Duodenal mucosa (tissue), 2 donors: Measurements from ENCODE around the gene CYP26C1.

Source experiments
- H3K27ac ChIP-seq: one replicate; pipeline ENCODE4 v1.7.0; 2013; ENCODE audit warnings: low read depth, low read length
- H3K27me3 ChIP-seq, 2 donors: one replicate each; pipeline ENCODE4 v1.7.0; 2013; ENCODE audit warnings: low read length in 2 of 2, control low read depth in 1 of 2; ENCODE audit not compliant: insufficient read depth in 2 of 2, control insufficient read depth in 1 of 2
- H3K36me3 ChIP-seq, 2 donors: one replicate each; pipeline ENCODE4 v1.7.0; 2013; ENCODE audit warnings: low read length in 2 of 2, control low read depth in 1 of 2; ENCODE audit not compliant: insufficient read depth in 2 of 2, control insufficient read depth in 1 of 2
- H3K4me1 ChIP-seq, 2 donors: one replicate each; pipeline ENCODE4 v1.7.0; 2013; ENCODE audit warnings: low read length in 2 of 2, control low read depth in 1 of 2; ENCODE audit not compliant: insufficient read depth in 2 of 2, control insufficient read depth in 1 of 2
- H3K4me3 ChIP-seq, 2 donors: one replicate each; pipeline ENCODE4 v1.7.0; 2013; ENCODE audit warnings: low read length in 2 of 2, low read depth in 1 of 2
- H3K9ac ChIP-seq, 2 donors: one replicate each; pipeline ENCODE4 v1.7.0; 2013; ENCODE audit warnings: low read length in 2 of 2, low read depth in 1 of 2
- H3K9me3 ChIP-seq, 2 donors: one replicate each; pipeline ENCODE4 v1.7.0; 2013; ENCODE audit warnings: low read length in 2 of 2, control low read depth in 1 of 2; ENCODE audit not compliant: control insufficient read depth in 1 of 2

CYP26C1 gene

DNA sequence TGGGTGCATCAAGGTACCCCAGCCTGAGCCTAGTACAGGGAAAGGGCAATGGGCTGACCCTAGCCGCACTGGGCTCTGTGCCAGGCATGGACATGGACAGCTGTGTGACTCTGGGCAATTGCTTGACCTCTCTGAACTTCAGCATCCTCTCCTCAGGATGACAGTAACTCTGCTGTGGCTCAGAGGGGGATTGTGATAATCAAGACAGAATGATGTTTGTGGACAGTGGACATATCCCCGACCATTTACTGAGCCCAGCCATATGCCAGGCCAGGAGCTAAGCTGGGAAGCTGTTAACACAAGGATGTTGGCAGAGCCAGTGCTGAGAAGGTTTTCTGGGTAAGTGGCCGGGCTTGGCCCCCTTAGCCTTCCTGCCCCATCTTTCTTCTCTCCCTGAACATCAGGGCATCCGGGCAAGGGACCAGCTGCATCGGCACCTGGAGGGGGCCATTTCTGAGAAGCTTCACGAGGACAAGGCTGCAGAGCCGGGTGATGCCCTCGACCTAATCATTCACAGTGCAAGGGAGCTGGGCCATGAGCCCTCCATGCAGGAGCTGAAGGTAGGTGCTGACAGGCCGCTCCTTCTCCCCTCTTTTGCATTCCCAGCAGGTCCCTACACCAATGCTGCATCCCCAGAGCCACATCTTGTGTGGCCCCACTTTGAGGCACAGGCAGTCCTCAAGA, 3.5 kb downstream of the CYP26C1 start:
- peaks cover 74 to 93% of the 10 kb centered on the region in 2 donors for H3K27me3 ChIP-seq
- H3K9ac ChIP-seq: no peak overlapping the region
- no peaks in the 10 kb centered on the region for H3K36me3 ChIP-seq
- H3K9me3 ChIP-seq: no peaks in the 10 kb centered on the region
- H3K4me1 ChIP-seq: peaks cover 10 to 16% of the 10 kb centered on the region in 2 donors
- no peak overlapping the region for H3K27ac ChIP-seq
- no peak overlapping the region for H3K4me3 ChIP-seq

DNA sequence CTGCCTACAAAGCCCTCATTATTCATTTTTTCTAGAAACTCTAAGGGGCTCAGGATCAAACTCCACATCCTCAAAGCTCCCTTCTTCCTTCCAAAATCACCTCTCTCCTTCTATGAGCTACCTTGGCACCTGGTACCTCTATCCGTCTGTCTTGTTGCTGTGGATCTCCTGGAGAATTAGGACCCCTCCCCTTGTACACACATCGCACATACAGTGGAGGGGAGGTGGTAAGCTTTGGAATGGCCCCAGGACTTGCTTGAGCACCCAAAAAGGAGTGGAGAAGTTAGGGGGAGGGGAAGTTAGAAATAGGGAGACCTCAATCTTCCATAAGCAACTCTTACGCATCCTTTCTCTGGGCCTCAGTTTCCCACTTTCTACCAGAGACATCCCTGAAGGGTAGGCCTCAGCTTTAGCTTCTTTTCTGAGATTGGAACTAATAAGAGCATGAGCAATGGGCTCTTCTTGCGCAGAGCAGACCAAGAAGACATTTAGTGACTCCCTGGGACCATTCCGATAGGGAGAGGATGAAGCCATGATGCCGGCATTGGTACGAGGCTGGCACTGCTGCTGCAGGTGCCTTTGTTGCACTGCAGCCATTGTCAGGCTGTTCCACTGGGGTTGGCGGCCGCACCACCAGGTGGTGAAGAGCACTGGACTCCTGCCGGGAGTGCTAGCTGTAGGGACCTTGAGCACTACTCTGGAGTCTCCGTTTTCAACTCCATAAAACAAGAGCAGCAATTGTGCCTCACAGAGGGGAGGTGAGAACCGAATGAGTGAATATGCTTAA, 4.5 kb downstream of the CYP26C1 start:
- peaks cover 79 to 93% of the 10 kb centered on the region in 2 donors for H3K27me3 ChIP-seq

DNA sequence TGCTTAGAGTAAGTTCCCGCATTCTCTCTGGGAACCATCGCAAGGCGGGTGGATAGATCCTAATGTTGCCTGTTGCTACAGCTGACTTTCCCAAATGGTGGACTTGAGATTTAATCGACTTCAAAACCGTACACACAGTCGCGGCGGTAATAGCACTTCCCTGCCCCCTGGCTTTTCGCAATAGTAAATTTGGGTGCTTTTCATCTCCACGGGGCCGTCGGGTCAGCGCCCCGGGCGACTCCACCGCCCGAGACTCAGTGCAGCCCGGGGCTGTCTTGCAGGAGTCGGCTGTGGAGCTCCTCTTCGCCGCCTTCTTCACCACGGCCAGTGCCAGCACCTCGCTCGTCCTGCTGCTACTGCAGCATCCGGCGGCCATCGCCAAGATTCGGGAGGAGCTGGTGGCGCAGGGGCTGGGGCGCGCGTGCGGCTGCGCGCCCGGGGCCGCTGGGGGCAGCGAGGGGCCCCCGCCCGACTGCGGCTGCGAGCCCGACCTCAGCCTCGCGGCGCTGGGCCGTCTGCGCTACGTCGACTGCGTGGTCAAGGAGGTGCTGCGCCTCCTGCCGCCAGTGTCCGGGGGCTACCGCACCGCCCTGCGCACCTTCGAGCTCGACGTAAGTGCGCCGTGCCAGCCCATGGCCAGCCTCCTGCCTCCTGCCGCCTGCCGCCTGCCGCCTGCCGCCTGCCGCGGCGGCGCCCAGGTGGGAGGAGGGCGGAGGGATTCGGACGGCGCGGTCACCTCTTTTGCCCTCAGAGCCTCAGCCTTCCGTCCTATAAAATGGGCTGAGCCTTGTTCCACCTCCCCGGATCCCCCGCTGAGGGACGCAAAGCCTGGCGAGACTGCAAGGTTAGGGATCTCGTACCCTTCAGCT, 5.3 kb downstream of the CYP26C1 start:
- Histone ChIP-seq H3K9me3 (no peaks in the 10 kb centered on the region), H3K36me3 (no peaks in the 10 kb centered on the region), H3K27ac (no peak overlapping the region), H3K4me3 (no peak overlapping the region), H3K4me1 (peaks cover 10 to 16% of the 10 kb centered on the region in 2 donors), H3K9ac (no peak overlapping the region), H3K27me3 (peaks cover 84 to 93% of the 10 kb centered on the region in 2 donors)

More for the DNA sequence above, 4.5 kb downstream of the CYP26C1 start:
- Histone ChIP-seq H3K9ac (no peak overlapping the region), H3K4me1 (peaks cover 10 to 16% of the 10 kb centered on the region in 2 donors), H3K36me3 (no peaks in the 10 kb centered on the region), H3K9me3 (no peaks in the 10 kb centered on the region), H3K27ac (no peak overlapping the region), H3K4me3 (no peak overlapping the region)

DNA sequence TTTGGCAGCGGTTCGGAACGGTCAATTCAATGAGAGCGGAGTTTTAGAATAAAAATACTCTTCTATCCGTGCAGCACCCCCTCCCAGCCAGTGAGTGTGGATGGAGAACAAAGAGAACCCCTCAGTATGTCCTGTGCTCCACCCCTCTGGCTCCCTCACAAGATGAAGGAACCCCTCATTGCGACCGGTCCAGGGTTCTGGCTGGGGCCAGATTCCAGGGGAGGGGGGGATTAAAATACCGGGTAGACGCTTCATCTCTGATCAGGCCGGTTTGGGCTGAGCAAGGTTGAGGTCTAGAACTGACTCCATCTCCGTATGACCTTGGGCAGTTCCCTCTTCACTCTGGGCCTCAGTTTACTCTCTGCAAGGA, 5.9 kb downstream of the CYP26C1 start:
- Histone ChIP-seq H3K36me3 (no peaks in the 10 kb centered on the region), H3K27me3 (peaks cover 82 to 91% of the 10 kb centered on the region in 2 donors)

DNA sequence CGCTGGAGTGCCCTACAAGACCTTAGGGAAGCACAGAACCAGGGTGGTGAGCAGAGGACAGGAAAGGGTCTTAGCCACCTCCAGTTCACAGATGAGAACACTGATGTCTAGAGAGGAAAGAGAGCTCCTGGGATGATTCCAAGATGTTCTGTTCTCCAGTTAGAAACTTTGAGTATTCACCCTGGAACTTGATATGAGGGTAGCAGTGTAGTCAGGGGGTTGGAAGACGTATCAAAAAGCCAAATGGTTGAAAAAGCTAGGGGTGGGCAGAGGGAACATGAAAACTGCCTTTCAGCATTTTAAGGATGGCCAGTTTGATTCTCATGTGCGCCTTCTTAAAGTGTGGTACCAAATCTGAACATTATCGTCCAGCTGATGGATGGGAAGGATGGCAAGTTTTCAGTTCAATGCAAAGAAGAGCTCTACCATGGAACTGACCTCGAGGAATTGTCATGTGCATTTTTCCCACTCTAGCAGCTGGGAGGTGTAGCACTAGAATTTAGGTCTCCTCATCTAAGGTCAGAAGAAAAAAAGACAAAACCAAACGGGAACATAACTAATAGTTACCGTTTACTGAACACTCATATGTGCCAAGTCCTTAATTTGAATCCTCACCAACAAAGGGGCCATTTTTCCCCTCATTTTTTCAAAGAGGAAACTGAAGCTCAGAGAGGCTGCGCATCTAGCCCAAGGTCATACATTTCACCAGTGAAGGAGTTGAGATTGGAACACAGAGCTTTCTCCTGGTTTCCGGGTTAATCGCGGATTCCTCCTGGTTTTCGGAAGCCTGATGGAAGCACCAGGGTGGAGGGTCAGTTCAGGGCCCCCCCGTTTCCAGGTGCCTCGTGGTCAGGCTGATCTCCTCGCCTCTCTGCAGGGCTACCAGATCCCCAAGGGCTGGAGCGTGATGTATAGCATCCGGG, 7.1 kb downstream of the CYP26C1 start:
- H3K36me3 ChIP-seq: no peaks in the 10 kb centered on the region
- peaks cover 9 to 16% of the 10 kb centered on the region in 2 donors for H3K4me1 ChIP-seq
- no peak overlapping the region for H3K9ac ChIP-seq
- H3K27ac ChIP-seq: no peak overlapping the region
- no peak overlapping the region for H3K4me3 ChIP-seq
- no peaks in the 10 kb centered on the region for H3K9me3 ChIP-seq
- peaks cover 87 to 89% of the 10 kb centered on the region in 2 donors for H3K27me3 ChIP-seq

More for the DNA sequence above, 5.9 kb downstream of the CYP26C1 start:
- Histone ChIP-seq H3K27ac (no peak overlapping the region), H3K4me3 (no peak overlapping the region), H3K4me1 (peaks cover 8 to 13% of the 10 kb centered on the region in 2 donors), H3K9ac (no peak overlapping the region), H3K9me3 (no peaks in the 10 kb centered on the region)

DNA sequence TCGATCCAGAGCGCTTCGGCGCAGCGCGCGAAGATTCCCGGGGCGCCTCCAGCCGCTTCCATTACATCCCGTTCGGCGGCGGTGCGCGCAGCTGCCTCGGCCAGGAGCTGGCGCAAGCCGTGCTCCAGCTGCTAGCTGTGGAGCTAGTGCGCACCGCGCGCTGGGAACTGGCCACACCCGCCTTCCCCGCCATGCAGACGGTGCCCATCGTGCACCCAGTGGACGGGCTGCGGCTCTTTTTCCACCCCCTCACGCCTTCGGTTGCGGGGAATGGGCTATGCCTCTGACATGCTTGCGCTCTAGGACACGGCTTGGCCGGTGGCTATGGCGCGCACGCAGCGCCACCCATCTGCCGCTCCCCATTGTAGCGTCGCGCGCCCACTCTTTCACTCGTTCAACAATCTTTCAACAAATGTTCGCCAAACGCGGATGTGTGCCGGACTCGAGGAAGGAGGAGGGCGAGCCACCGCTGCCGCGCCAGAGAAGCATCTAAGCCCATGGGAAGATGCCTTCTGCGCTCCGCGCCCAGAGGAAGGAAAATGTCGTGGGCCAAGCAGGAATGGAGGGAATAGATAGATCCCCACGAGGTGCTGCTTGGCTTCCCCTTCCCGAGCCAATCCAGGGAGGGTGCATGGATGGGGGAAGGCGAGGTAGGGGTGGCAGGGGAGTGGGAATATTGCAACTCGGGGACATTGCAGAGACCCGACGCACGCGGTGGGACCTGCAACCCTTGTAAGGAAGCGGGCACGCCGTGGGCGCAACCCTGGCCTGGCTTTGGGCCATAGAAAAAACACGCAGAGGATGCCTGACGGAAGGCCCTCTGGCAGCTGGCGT, 8.0 kb downstream of the CYP26C1 start:
- Histone ChIP-seq H3K27me3 (peaks cover 88 to 91% of the 10 kb centered on the region in 2 donors), H3K9me3 (no peaks in the 10 kb centered on the region), H3K36me3 (no peaks in the 10 kb centered on the region), H3K9ac (no peak overlapping the region), H3K27ac (no peak overlapping the region), H3K4me3 (peak overlapping the region in 1 of 2 donors; percentile 32), H3K4me1 (peaks cover 10 to 25% of the 10 kb centered on the region in 2 donors)

DNA sequence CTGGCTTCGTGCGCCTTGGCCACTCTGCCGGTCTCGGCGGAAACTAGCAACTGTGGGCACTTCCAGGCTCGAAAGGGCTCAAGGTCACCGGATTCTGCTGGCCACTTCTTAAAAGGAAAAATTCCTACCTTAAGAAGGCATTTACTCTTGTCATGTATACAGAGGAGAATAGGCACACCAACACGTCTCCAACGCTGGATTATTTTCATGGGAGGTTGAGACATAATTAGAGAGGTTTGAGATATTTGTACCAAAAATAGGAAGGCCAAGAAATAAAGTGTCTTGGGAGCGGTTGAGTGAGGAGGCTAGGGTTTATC, 8.6 kb downstream of the CYP26C1 start:
- peaks cover 11 to 31% of the 10 kb centered on the region in 2 donors for H3K4me1 ChIP-seq
- H3K36me3 ChIP-seq: no peaks in the 10 kb centered on the region
- H3K27me3 ChIP-seq: peaks cover 88 to 89% of the 10 kb centered on the region in 2 donors

DNA sequence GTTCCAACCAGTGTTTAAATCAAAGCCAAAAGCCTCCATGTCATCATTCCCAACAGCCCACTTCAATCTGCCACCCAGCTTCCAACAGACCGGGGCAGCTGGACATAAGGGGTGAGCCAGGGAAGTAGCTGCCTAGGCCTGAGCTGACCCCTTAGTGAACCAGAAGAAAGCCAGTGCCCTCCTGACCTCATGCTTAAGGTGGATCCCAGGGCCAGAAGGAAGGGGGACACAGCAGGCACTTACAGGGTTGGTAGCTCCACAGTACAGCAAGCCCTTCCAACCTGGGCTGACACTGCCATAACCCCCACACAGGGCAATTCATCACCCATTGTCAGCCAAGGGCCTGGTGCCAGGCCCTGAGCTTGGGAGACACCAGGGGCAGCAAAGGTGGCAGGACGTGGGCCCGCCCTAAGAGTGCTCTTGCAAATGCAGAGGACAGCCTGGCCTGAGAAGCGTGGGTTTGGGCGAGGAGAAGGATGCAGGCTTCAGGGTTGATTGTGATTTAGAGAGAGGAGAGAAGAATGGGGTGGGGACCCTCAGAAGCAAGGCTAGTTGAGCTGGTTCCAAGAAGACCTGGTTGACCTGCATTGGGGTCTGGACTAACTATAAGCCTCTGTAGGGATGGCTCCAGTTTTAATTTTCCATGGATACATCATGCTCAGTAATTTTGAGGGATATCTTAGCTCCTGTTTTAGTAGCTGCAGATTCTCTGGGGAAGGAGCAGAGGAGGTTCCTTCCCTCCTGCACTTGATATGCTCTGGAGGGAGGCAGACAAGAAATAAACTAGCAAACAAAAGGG, 10.0 kb downstream of the CYP26C1 start:
- Histone ChIP-seq H3K4me1 (peaks cover 17 to 43% of the 10 kb centered on the region in 2 donors), H3K27ac (no peak overlapping the region), H3K9ac (no peak overlapping the region), H3K9me3 (no peaks in the 10 kb centered on the region), H3K36me3 (no peaks in the 10 kb centered on the region), H3K4me3 (no peak overlapping the region), H3K27me3 (peaks cover 87 to 89% of the 10 kb centered on the region in 2 donors)

More for the DNA sequence above, 8.6 kb downstream of the CYP26C1 start:
- H3K27ac ChIP-seq: no peak overlapping the region
- H3K4me3 ChIP-seq: no peak overlapping the region
- H3K9me3 ChIP-seq: no peaks in the 10 kb centered on the region
- H3K9ac ChIP-seq: no peak overlapping the region
